Measurements from ENCODE around the gene KSR2.

Gene KSR2

GRCh38 chr12:117622741-117623140, 346.0 kb downstream of the KSR2 start:
- DNase-seq (ENCODE audit: low spot score), result no peak

- DNase-seq (ENCODE audit: low spot score), result no peak
Observed at GRCh38 chr12:117622087-117622486, 346.7 kb downstream of the KSR2 start.

- no peak for DNase-seq (ENCODE audit: low spot score)
Observed at GRCh38 chr12:117607778-117608177, 361.0 kb downstream of the KSR2 start.

- no peak for DNase-seq (ENCODE audit: low spot score)
Observed at GRCh38 chr12:117606945-117607344, 361.8 kb downstream of the KSR2 start.

- no peak for DNase-seq (ENCODE audit: low spot score)
Observed at GRCh38 chr12:117606024-117606423, 362.8 kb downstream of the KSR2 start.

- DNase-seq (ENCODE audit: low spot score), result no peak
Observed at GRCh38 chr12:117603316-117604113, 365.3 kb downstream of the KSR2 start.

GRCh38 chr12:117599849-117600248, 368.9 kb downstream of the KSR2 start:
- no peak for DNase-seq (ENCODE audit: low spot score)

GRCh38 chr12:117596968-117597367, 371.8 kb downstream of the KSR2 start:
- DNase-seq (ENCODE audit: low spot score), result no peak

- no peak for DNase-seq (ENCODE audit: low spot score)
Observed at GRCh38 chr12:117595751-117596150, 373.0 kb downstream of the KSR2 start.

GRCh38 chr12:117594481-117594880, 374.3 kb downstream of the KSR2 start:
- DNase-seq (ENCODE audit: low spot score), result no peak

- no peak for DNase-seq (ENCODE audit: low spot score)
Observed at GRCh38 chr12:117593815-117594400, 374.9 kb downstream of the KSR2 start.

GRCh38 chr12:117592588-117593305, 376.0 kb downstream of the KSR2 start:
- DNase-seq (ENCODE audit: low spot score), result no peak

GRCh38 chr12:117590999-117591398, 377.8 kb downstream of the KSR2 start:
- DNase-seq (ENCODE audit: low spot score), result no peak

GRCh38 chr12:117590386-117590785, 378.4 kb downstream of the KSR2 start:
- no peak for DNase-seq (ENCODE audit: low spot score)

GRCh38 chr12:117589021-117589420, 379.8 kb downstream of the KSR2 start:
- DNase-seq (ENCODE audit: low spot score), result no peak

- DNase-seq (ENCODE audit: low spot score), result peak; percentile 63
Observed at GRCh38 chr12:117587631-117588287, 381.0 kb downstream of the KSR2 start.

- no peak for DNase-seq (ENCODE audit: low spot score)
Observed at GRCh38 chr12:117583677-117584225, 385.0 kb downstream of the KSR2 start.

- no peak for DNase-seq (ENCODE audit: low spot score)
Observed at GRCh38 chr12:117583092-117583491, 385.7 kb downstream of the KSR2 start.

- no peak for DNase-seq (ENCODE audit: low spot score)
Observed at GRCh38 chr12:117582135-117582784, 386.5 kb downstream of the KSR2 start.

GRCh38 chr12:117580718-117581062, 388.1 kb downstream of the KSR2 start:
- no peak for DNase-seq (ENCODE audit: low spot score)

GRCh38 chr12:117580015-117580717, 388.6 kb downstream of the KSR2 start:
- no peak for DNase-seq (ENCODE audit: low spot score)
